Measurements from ENCODE around the gene UBA5.

Gene UBA5

DNA sequence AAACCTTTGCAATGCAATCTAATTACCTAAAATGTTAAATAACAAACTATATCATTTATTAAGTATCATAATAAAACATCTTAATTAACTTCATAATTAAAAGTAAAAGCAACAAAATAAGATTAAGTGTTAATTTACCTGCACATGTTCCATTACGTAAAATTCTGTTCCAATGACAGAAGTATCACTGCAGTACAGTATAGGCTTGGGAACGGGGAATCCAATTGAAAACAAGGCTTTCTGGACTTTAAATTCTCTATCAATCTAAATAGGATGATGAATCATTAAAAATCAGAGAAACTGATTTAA, 17.6 kb upstream of the UBA5 start:
- Histone ChIP-seq H3K36me3 (ENCODE audit: control insufficient read depth, insufficient read depth, low read length) (peaks cover 2% of the 10 kb centered on the region), H3K4me3 (replicated peaks; ENCODE audit: low read depth, low read length) (no peak overlapping the region), H3K27me3 (replicated peaks; ENCODE audit: control insufficient read depth, insufficient read depth, low read length) (no peaks in the 10 kb centered on the region)
- DNase-seq (ENCODE audit: extremely low read depth, insufficient read length) = no peak
- TF ChIP-seq, protein P1, sequence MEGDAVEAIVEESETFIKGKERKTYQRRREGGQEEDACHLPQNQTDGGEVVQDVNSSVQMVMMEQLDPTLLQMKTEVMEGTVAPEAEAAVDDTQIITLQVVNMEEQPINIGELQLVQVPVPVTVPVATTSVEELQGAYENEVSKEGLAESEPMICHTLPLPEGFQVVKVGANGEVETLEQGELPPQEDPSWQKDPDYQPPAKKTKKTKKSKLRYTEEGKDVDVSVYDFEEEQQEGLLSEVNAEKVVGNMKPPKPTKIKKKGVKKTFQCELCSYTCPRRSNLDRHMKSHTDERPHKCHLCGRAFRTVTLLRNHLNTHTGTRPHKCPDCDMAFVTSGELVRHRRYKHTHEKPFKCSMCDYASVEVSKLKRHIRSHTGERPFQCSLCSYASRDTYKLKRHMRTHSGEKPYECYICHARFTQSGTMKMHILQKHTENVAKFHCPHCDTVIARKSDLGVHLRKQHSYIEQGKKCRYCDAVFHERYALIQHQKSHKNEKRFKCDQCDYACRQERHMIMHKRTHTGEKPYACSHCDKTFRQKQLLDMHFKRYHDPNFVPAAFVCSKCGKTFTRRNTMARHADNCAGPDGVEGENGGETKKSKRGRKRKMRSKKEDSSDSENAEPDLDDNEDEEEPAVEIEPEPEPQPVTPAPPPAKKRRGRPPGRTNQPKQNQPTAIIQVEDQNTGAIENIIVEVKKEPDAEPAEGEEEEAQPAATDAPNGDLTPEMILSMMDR (IDR thresholded peaks at IDR 0.05; ENCODE audit: insufficient read depth, low read length, poor library complexity, severe bottlenecking) = no peak

DNA sequence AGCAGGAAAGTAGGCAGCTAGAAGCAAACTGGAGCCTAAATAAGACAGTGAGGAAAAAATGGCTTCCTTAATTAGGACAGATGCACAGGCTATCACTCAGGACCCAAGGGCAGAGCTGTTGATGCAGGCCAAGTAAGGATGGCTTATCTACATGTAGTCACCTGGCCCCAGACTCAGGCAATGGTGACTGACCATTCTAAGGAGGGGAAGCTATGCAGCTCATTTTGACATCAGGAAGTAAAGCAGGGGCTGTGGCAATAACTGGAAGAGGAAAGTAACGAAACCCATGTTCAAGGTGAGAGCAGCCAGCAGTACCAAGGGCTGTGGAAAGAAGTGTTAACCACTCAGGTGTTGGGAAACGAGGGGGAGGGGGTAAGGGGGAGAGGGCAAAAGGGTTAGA, 16.8 kb upstream of the UBA5 start:
- no peak for DNase-seq (ENCODE audit: extremely low read depth, insufficient read length)

DNA sequence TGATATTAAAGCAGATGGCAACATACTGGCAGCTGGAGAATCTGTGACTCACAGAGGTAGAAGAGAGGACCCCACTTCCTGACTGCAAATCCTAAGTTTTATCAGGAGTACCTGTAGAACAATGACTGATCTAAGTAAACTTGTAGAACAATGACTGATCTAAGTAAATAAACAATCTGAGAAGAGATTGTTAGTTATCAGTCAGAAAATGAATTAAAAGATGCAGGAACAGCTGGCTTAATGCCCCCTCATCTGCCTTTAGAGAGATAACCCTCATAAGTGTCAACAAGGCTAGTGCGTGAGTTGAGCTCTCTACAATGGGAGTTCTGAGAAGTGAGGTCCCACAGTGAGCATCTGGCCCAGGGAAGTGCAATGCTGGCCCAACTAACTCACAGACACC, 15.1 kb upstream of the UBA5 start:
- H3K36me3 ChIP-seq (ENCODE audit: control insufficient read depth, insufficient read depth, low read length) = no peaks in the 10 kb centered on the region; the same call in none of the 2 replicates

More for the DNA sequence above, 16.8 kb upstream of the UBA5 start:
- Histone ChIP-seq H3K27me3 (replicated peaks; ENCODE audit: control insufficient read depth, insufficient read depth, low read length) (no peaks in the 10 kb centered on the region), H3K36me3 (ENCODE audit: control insufficient read depth, insufficient read depth, low read length) (peaks cover 2% of the 10 kb centered on the region), H3K4me3 (replicated peaks; ENCODE audit: low read depth, low read length) (no peak overlapping the region)
- TF ChIP-seq, protein P1 (IDR thresholded peaks at IDR 0.05; ENCODE audit: insufficient read depth, low read length, poor library complexity, severe bottlenecking) = no peak

DNA sequence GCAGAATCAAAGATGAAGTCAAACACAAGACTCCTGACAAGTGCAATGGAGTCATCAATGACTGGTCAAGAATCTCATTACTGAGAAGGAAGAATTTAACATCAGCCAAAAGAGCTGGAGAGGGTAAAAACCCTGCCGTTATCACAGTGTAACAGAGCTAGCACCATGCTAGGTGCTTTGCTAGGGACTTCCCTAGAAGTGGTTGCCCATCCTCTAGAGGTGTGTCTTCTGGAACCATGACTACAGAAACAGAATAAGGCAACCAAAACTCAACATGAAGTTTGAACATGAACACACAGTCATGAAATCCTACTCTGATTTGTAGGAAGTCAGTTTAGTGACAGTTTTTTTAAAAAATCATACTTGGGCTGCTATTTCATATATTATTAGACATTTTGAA, 10.0 kb upstream of the UBA5 start:
- no peak for DNase-seq (ENCODE audit: extremely low read depth, insufficient read length)
- no peaks in the 10 kb centered on the region for H3K36me3 ChIP-seq (ENCODE audit: control insufficient read depth, insufficient read depth, low read length)
- TF ChIP-seq, protein P1 (IDR thresholded peaks at IDR 0.05; ENCODE audit: insufficient read depth, low read length, poor library complexity, severe bottlenecking) = no peak
- no peaks in the 10 kb centered on the region for H3K27me3 ChIP-seq (replicated peaks; ENCODE audit: control insufficient read depth, insufficient read depth, low read length)
- no peak overlapping the region for H3K4me3 ChIP-seq (replicated peaks; ENCODE audit: low read depth, low read length)

More for the DNA sequence above, 15.1 kb upstream of the UBA5 start:
- no peak overlapping the region for H3K4me3 ChIP-seq (replicated peaks; ENCODE audit: low read depth, low read length)
- DNase-seq (ENCODE audit: extremely low read depth, insufficient read length) = no peak
- TF ChIP-seq, protein P1 (IDR thresholded peaks at IDR 0.05; ENCODE audit: insufficient read depth, low read length, poor library complexity, severe bottlenecking) = no peak
- no peaks in the 10 kb centered on the region for H3K27me3 ChIP-seq (replicated peaks; ENCODE audit: control insufficient read depth, insufficient read depth, low read length)

DNA sequence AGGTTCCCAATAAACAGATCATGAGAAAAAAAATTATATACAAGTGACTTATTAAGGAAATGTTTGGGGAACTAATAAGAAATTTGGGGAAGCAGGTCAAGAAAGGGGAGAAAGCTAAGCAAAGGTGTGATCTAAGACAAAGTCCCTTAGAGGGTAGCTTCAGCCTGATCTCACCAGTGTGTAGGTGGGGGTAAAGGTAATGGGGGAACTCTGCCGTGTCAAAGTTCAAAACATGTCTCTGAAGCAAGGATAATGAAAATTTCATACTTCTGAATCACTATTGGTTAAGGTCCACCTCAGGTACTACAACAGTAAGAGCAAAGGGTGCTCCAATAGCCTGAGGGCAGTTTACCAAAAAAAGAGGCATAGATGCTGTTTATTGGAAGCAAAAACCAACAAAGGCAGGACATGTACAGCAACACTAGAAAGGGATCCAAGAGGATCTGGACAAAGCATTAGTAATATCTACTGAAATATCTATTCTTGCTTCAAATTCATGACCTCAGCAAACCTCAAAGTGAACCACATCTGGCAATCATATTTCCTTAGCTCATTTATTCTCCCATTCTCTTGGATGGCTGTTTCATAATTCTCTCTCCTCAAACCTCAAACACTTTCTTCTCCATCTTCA, 7.4 kb upstream of the UBA5 start:
- no peaks in the 10 kb centered on the region for H3K27me3 ChIP-seq (replicated peaks; ENCODE audit: control insufficient read depth, insufficient read depth, low read length)
- TF ChIP-seq, protein P1 (IDR thresholded peaks at IDR 0.05; ENCODE audit: insufficient read depth, low read length, poor library complexity, severe bottlenecking) = no peak
- no peak for DNase-seq (ENCODE audit: extremely low read depth, insufficient read length)
- H3K36me3 ChIP-seq (ENCODE audit: control insufficient read depth, insufficient read depth, low read length) = no peaks in the 10 kb centered on the region
- H3K4me3 ChIP-seq (replicated peaks; ENCODE audit: low read depth, low read length) = no peak overlapping the region

DNA sequence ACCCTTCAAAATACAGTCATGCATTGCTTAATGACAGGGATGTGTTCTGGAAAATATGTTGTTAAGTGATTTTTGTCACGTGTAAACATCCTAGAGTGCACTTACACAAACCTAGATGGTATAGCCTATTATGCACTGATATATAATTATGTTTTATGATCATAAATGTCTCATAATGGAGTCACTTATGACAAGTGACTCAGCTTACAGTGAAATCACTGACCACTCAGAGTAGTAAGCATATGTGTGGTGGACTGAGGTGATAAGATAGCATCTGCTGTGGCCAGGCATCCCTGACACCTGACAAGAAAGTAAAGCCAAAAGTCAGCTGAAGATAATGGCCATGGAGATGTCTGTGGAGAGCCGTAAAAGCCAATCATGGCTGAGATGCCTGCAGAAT, 5.9 kb upstream of the UBA5 start:
- no peaks in the 10 kb centered on the region for H3K36me3 ChIP-seq (ENCODE audit: control insufficient read depth, insufficient read depth, low read length)
- no peak overlapping the region for H3K4me3 ChIP-seq (replicated peaks; ENCODE audit: low read depth, low read length)
- DNase-seq (ENCODE audit: extremely low read depth, insufficient read length) = no peak
- TF ChIP-seq, protein P1 (IDR thresholded peaks at IDR 0.05; ENCODE audit: insufficient read depth, low read length, poor library complexity, severe bottlenecking) = no peak
- no peaks in the 10 kb centered on the region for H3K27me3 ChIP-seq (replicated peaks; ENCODE audit: control insufficient read depth, insufficient read depth, low read length)

Measured in GM06990 (cell line).